Activated naive CD8-positive, alpha-beta T cell treated with anti-CD3 and anti-CD28 coated beads, Interleukin-2, amount 50 U/mL, for 16 hours (primary cell): ENCODE measurements around the gene CHI3L1.

Experiments used
- DNase-seq: peaks from one replicate; pipeline ENCODE4 v3.0.0-alpha.2; 2020; ENCODE audit warnings: low read depth, low spot score

CHI3L1 gene

GRCh38 chr1:203151362-203152157 is 34.9 kb downstream of the CHI3L1 start:
- no peak for DNase-seq

GRCh38 chr1:203150511-203151297 is 35.8 kb downstream of the CHI3L1 start:
- no peak for DNase-seq

DNA sequence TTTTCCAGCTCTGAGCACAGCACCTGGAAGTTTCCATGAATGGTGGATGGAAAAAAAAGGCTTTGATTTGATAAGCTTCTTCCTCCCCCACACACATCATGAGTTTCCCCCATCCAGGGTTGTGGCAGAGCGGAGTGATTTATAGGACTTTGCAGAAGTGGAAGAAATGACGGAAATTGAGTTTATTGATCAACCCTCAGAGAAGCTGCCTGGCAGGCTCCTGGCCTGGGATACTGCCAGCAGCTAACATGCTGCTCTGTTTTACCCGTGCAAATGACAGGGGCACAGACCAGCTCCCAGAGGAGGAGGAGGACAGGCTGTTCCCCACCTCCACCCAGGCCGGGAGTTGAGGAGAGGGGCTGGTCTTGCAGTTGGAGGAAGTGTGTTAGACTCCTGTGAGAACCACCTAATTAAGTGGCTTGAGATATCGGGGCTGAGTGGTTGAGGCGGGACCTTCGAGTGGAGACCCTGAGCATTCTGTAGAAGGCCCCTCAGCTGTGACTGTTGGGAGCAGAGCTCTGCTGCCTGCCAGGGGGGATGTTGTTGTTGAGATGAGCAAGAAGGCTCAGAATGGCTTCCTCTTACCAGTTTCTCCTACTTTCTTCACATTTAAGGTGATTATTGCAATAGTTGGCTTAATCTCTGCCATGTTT is 37.2 kb downstream of the CHI3L1 start:
- no peak for DNase-seq

GRCh38 chr1:203148579-203148978 is 37.9 kb downstream of the CHI3L1 start:
- DNase-seq = no peak

GRCh38 chr1:203148127-203148526 is 38.4 kb downstream of the CHI3L1 start:
- DNase-seq = no peak

DNA sequence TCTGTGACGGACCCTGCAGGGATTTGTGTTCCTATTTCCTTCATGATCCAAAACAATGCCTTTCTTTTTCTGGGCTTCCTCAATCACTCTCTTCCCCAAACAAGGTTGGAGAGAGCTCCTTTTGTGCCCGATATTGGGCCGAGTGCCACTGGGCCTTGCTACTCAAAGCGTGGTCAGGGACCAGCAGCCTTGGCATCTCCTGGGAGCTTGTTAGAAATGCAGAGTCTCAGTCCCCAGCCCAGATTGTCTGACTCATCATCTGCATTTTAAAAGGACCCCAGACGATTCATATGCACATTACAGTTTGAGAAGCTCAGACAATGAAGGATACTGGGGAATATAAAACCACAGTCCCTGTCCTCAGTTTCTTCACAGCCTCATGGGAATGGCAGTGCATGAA is 39.1 kb downstream of the CHI3L1 start:
- no peak for DNase-seq

DNA sequence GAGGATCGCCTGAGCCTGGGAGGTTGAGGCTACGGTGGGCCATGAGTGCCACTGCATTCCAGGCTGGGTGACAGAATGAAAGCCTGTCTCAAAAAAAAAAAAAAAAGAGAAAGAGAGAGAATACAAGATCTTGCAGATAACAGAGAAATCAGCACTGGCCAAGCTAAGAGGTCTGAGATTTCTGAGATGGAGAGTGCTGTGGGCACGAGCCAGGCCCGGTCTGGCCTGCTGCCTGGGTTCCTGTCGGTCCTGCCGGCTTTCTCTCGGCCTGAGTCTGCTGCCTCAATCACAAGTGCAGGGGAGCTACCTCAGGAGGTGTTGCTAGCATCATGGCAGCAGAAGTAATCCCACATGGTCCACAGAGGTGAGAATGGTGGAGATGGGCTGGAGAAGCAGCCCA is 40.0 kb downstream of the CHI3L1 start:
- no peak for DNase-seq

DNA sequence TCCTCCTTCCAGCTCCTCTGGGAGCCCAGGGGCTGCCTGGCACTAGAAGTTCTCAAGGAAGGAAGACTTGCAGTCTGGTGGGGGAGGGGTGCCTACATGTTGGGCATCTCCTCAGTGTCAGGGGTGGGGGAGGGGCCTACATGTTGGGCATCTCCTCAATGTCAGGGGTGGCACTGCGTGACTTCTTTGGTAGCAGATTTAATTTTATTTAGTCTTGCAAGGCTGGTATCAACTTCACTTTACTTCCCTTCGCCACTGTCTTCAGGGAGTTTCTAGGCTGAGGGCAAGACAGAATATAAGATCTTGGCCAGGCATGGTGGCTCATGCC is 40.5 kb downstream of the CHI3L1 start:
- no peak for DNase-seq

- DNase-seq = no peak
These were observed 41.0 kb downstream of the CHI3L1 start for GRCh38 chr1:203145321-203146041.

DNA sequence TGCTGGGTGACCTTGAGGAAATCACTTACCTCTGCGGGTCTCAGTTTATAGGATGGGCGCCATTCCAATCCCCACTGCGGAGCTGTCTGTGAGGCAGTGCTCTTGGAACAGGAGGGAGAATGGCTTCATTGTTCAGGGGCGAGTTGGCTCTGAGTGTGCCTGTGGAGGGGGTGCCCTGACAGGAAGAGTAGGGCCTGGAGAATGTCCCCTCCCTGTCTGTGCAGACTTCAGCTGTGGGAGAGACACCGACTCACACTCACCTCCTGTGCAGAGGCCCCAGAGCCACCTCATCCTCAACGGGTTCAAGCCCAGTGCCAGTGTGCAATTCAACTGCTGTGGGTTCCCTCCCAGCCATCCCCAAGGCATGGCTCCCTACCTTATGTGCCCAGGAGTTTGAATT is 41.8 kb downstream of the CHI3L1 start:
- no peak for DNase-seq

- DNase-seq = no peak
These were observed 42.9 kb downstream of the CHI3L1 start for GRCh38 chr1:203143641-203144040.

GRCh38 chr1:203142684-203143408 is 43.7 kb downstream of the CHI3L1 start:
- no peak for DNase-seq

DNA sequence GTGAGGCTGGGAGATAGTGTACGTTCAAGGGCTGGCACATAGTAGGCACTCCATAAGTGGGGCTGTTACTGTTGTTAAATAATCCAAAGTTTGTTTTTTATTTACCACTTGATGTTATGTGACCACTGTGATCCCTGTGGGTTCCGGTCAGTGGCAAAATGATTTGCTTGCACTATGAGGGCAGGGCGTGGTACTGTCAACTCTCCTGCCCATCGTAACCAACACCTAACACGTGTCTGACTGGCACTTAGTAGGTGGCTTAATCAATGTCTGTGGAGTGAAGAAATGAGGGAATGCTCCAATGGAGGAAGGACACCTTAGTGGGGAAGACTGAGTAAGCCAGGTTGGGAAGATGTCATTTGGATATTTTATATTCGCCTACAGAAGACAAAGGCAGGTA is 44.4 kb downstream of the CHI3L1 start:
- DNase-seq = no peak

GRCh38 chr1:203140743-203141520 is 45.6 kb downstream of the CHI3L1 start:
- DNase-seq = no peak

- no peak for DNase-seq
These were observed 46.5 kb downstream of the CHI3L1 start for GRCh38 chr1:203139976-203140475.

DNA sequence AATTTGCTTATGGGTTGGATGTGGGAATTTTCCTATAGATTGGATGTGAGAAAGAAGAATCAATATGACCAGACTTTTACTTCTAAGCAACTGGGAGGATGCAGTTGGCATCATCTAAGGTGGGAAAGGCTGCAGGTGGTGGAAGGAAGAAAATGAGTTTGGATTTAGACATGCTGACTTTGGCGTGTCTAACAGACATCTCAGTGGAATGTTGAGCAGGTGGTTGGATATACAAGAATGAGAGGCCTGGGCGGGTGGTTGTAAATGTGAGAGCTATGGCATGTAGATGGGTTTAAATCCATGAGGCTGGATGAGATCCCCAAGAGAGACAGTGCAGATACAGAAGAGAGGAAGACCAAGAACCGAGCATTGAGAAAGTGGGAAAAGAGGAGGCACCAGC is 48.4 kb downstream of the CHI3L1 start:
- DNase-seq = no peak

DNA sequence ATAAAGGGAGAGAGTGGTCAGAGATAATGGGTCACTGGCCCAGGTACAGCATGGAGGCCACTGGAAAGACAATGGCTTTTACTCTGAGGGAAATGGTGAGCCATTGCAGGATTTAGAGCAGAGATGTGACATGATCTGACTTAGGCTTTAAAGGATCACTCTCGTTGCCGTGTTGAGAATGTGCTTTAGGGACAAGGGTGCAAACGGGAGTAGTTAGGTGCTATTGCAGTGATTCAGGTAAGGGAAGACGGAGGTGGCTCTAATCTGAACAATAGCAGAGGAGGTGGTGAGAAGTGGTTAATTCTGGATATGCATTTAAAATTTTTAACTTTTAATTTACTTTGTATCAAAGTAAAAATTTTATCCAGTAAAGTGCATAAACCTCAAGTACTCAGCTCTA is 49.2 kb downstream of the CHI3L1 start:
- DNase-seq = no peak

- no peak for DNase-seq
These were observed 50.0 kb downstream of the CHI3L1 start for GRCh38 chr1:203136409-203137042.

DNA sequence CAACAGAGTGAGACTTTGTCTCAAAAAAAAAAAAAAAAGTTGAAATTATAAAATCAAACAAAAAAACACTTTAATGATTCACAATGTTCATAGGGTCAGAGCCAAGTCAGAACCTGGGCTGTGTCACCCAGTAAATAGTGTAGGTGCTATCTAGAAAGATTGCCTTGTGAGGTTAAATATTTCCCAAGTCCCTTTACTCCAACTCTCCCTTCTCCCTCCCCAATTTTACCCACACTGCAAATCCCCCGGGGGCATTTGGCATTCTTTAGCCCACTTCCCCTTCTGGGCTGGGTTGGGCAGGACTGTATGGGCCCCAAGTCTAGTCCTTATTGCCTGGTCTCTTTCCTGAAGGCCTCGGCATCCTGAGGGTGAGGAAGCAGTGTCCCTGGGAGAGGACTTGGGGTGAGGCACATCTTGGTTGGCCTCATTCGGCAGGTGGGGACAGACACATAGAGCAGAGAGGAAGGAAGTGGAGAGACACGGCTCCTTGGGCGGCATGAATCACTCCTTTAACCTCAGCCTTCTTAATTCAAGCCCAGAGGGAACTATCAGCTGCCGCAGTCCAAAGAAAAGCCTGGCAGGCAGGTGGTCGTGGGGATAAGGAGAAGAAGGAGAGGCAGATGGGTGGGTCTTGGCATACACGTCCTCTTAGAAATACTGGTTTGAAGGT is 50.7 kb downstream of the CHI3L1 start:
- no peak for DNase-seq
